H1 (cell line): ENCODE data around the gene CCDC83. TPM values are rescaled to one million over a fixed set of nuclear protein-coding genes. Genes with fewer than 3 reads are reported as not detected.

Experiments used
- CTCF ChIA-PET: fragments of 300-600 bp; sonication (Branson Sonifier 250); formaldehyde crosslinking; loops from one replicate; lab custom pipeline; 2021; ENCODE audit not compliant: partially characterized antibody; lab: Charles Lee
- POLR2A ChIA-PET: fragments of 300-600 bp; sonication (Branson Sonifier 250); formaldehyde crosslinking; loops from one replicate; lab custom pipeline; 2021; ENCODE audit warnings: inconsistent platforms; ENCODE audit not compliant: partially characterized antibody; lab: Charles Lee
- DNase-seq, 2 experiments: peaks; one replicate each; pipeline versions ENCODE4 v3.0.0 to v3.0.0-alpha.2; 2010 to 2022; ENCODE audit warnings: low spot score in 2 of 2, low read depth in 1 of 2, mixed read lengths in 1 of 2
- FAIRE-seq: peaks from 2 replicates; lab custom pipeline; 2011; peaks lifted over from hg19 to GRCh38; lab: Jason Lieb, UNC
- H2AFZ ChIP-seq: 2 replicates; pipeline ENCODE4 v1.8.1; 2012; ENCODE audit warnings: low read length, inconsistent platforms
- H2AK5ac ChIP-seq: 2 replicates; pipeline ENCODE4 v1.6.1; 2013; ENCODE audit warnings: low read depth, low read length
- H2BK120ac ChIP-seq: replicated peaks from 2 replicates; pipeline ENCODE3; 2013; ENCODE audit warnings: low read depth, low read length, inconsistent platforms
- H2BK12ac ChIP-seq: 2 replicates; pipeline ENCODE4 v1.6.1; 2013; ENCODE audit warnings: low read depth, low read length
- H2BK15ac ChIP-seq: 2 replicates; pipeline ENCODE4 v1.6.1; 2013; ENCODE audit warnings: low read length
- H2BK20ac ChIP-seq: 2 replicates; pipeline ENCODE4 v1.6.1; 2013; ENCODE audit warnings: low read length
- H2BK5ac ChIP-seq: 2 replicates; pipeline ENCODE4 v1.6.1; 2013; ENCODE audit warnings: low read depth, low read length
- H3K14ac ChIP-seq: 2 replicates; pipeline ENCODE4 v1.6.1; 2013; ENCODE audit warnings: inconsistent platforms; ENCODE audit not compliant: insufficient read length
- H3K18ac ChIP-seq: 2 replicates; pipeline ENCODE4 v1.6.1; 2013; ENCODE audit warnings: low read length; ENCODE audit errors: extremely low read depth
- H3K23ac ChIP-seq: 2 replicates; pipeline ENCODE4 v1.6.1; 2013; ENCODE audit warnings: inconsistent platforms; ENCODE audit not compliant: insufficient read length
- H3K23me2 ChIP-seq: 2 replicates; pipeline ENCODE4 v1.6.1; 2013; ENCODE audit warnings: low read depth, low read length
- H3K27ac ChIP-seq: 2 replicates; pipeline ENCODE4 v1.6.1; 2011; ENCODE audit warnings: low read depth, low read length, inconsistent platforms
- H3K27me3 ChIP-seq, 4 experiments: replicated peaks in 1 of 4; 1 replicate in 1 of 4; 2 replicates in 3 of 4; pipeline versions ENCODE4 v1.6.1 to v1.8.1; 2011 to 2013; ENCODE audit warnings: low read length in 3 of 4, mild to moderate bottlenecking in 3 of 4, inconsistent platforms in 2 of 4, mixed read lengths in 2 of 4, moderate library complexity in 1 of 4; ENCODE audit not compliant: control insufficient read depth in 3 of 4, insufficient read depth in 3 of 4; ENCODE audit errors: extremely low read depth in 1 of 4
- H3K36me3 ChIP-seq, 4 experiments: 2 replicates each; pipeline versions ENCODE4 v1.6.1 to v1.8.1; 2011 to 2013; ENCODE audit warnings: mild to moderate bottlenecking in 4 of 4, low read length in 3 of 4, moderate library complexity in 2 of 4, control low read depth in 1 of 4, inconsistent platforms in 1 of 4; ENCODE audit not compliant: insufficient read depth in 4 of 4, control insufficient read depth in 2 of 4
- H3K4ac ChIP-seq: replicated peaks from 2 replicates; pipeline ENCODE3; 2013; ENCODE audit warnings: low read length, low read depth, mixed read lengths, inconsistent platforms; ENCODE audit not compliant: insufficient read length
- H3K4me1 ChIP-seq, 4 experiments: replicated peaks in 1 of 4; 1 replicate in 1 of 4; 2 replicates in 3 of 4; pipeline versions ENCODE4 v1.6.1 to v1.8.1; 2011 to 2013; ENCODE audit warnings: low read length in 3 of 4, inconsistent platforms in 2 of 4, mixed read lengths in 1 of 4; ENCODE audit not compliant: insufficient read depth in 4 of 4, control insufficient read depth in 3 of 4
- H3K4me2 ChIP-seq, 2 experiments: 2 replicates each; pipeline versions ENCODE4 v1.6.1 to v1.8.1; 2011 to 2013; ENCODE audit warnings: low read depth in 2 of 2, low read length in 2 of 2, control low read depth in 1 of 2, inconsistent platforms in 1 of 2, mild to moderate bottlenecking in 1 of 2; ENCODE audit not compliant: insufficient read depth in 1 of 2
- H3K4me3 ChIP-seq, 4 experiments: fragments of 200-600, 300-600 bp in 1 of 4; sonication (generic), shearing (Covaris generic), sonication (Bioruptor Twin) in 1 of 4; 2 replicates each; pipeline versions ENCODE4 v1.5.1 to v1.8.1; 2011 to 2016; ENCODE audit warnings: low read length in 4 of 4, low read depth in 3 of 4, control low read depth in 2 of 4, inconsistent platforms in 2 of 4, mild to moderate bottlenecking in 2 of 4, mixed read lengths in 1 of 4, moderate library complexity in 1 of 4; ENCODE audit not compliant: insufficient read depth in 2 of 4; ENCODE audit errors: extremely low read depth in 1 of 4
- H3K56ac ChIP-seq: replicated peaks from 2 replicates; pipeline ENCODE3; 2013; ENCODE audit warnings: low read depth, mild to moderate bottlenecking, mixed read lengths, low read length, inconsistent platforms; ENCODE audit not compliant: insufficient read length
- H3K79me1 ChIP-seq: 2 replicates; pipeline ENCODE4 v1.6.1; 2013; ENCODE audit warnings: low read depth, low read length, control low read depth
- H3K79me2 ChIP-seq, 2 experiments: 2 replicates each; pipeline versions ENCODE4 v1.6.1 to v1.8.1; 2012 to 2013; ENCODE audit warnings: low read length in 2 of 2, mild to moderate bottlenecking in 2 of 2, inconsistent platforms in 1 of 2; ENCODE audit not compliant: insufficient read depth in 2 of 2, control insufficient read depth in 1 of 2
- H3K9ac ChIP-seq, 4 experiments: replicated peaks in 1 of 4; 1 replicate in 1 of 4; 2 replicates in 3 of 4; pipeline versions ENCODE4 v1.6.1 to v1.8.1; 2011 to 2013; ENCODE audit warnings: low read depth in 3 of 4, low read length in 3 of 4, control low read depth in 2 of 4, mild to moderate bottlenecking in 2 of 4, moderate library complexity in 2 of 4, inconsistent platforms in 1 of 4; ENCODE audit errors: extremely low read depth in 1 of 4
- H3K9me3 ChIP-seq, 2 experiments: 2 replicates each; pipeline versions ENCODE4 v1.6.1 to v1.8.1; 2012 to 2013; ENCODE audit warnings: mild to moderate bottlenecking in 2 of 2, moderate library complexity in 2 of 2, control low read depth in 1 of 2, inconsistent platforms in 1 of 2, low read depth in 1 of 2, low read length in 1 of 2, mixed read lengths in 1 of 2; ENCODE audit not compliant: insufficient read depth in 2 of 2
- H4K20me1 ChIP-seq, 2 experiments: replicated peaks in 1 of 2; 2 replicates each; pipeline versions ENCODE3 to v1.8.1; 2011 to 2013; ENCODE audit warnings: inconsistent platforms in 2 of 2, low read length in 2 of 2, mild to moderate bottlenecking in 1 of 2; ENCODE audit not compliant: insufficient read depth in 2 of 2, control insufficient read depth in 1 of 2
- H4K5ac ChIP-seq: 2 replicates; pipeline ENCODE4 v1.6.1; 2013; ENCODE audit warnings: low read length, low read depth, mixed read lengths, inconsistent platforms; ENCODE audit not compliant: insufficient read length
- H4K8ac ChIP-seq: 2 replicates; pipeline ENCODE4 v1.8.0; 2013; ENCODE audit warnings: mild to moderate bottlenecking, moderate library complexity, low read length, inconsistent platforms; ENCODE audit not compliant: insufficient read depth; ENCODE audit errors: extremely low read depth
- H4K91ac ChIP-seq: replicated peaks from 2 replicates; pipeline ENCODE3; 2013; ENCODE audit warnings: low read length, mixed read lengths, inconsistent platforms; ENCODE audit not compliant: insufficient read length
- SUZ12 ChIP-seq: fragments of 200-600 bp; sonication (generic); IDR thresholded peaks from 2 replicates; pipeline ENCODE4 v1.6.1; 2012; ENCODE audit warnings: mild to moderate bottlenecking, inconsistent platforms, low read length, moderate library complexity, mixed read lengths
- TAF7 ChIP-seq: optimal IDR thresholded peaks from 2 replicates; pipeline ENCODE3; 2011; ENCODE audit warnings: low read depth, mild to moderate bottlenecking, inconsistent platforms, low read length, moderate library complexity, borderline replicate concordance
- TEAD4 ChIP-seq: IDR thresholded peaks from 2 replicates; pipeline ENCODE4 v1.6.1; 2012; ENCODE audit warnings: low read depth, low read length, inconsistent platforms, mixed read lengths
- WGBS, 2 experiments: shearing (Covaris generic) in 1 of 2; methylation state at CpG; one replicate each; pipeline versions ENCODE4 v1.1.6 to v1.1.7; 2013 to 2015; ENCODE audit warnings: low lambda C conversion rate in 2 of 2, mixed read lengths in 2 of 2, inconsistent platforms in 1 of 2, low coverage in 1 of 2, missing lambda C conversion rate in 1 of 2; ENCODE audit not compliant: insufficient replicate concordance in 2 of 2, insufficient coverage in 1 of 2, insufficient read length in 1 of 2; ENCODE audit errors: extremely low coverage in 1 of 2, missing lambda C conversion rate in 1 of 2; 5-methylcytosine and 5-hydroxymethylcytosine counted together
- polyA plus RNA-seq, 7 experiments: library from polyadenylated mRNA; depleted of rRNA in 3 of 7; stranded (reverse) in 5 of 7; unstranded in 2 of 7; fragments of >200 nt in 5 of 7; fragments of 200-250 nt in 2 of 7; gene quantifications; 1 replicate in 5 of 7; 2 replicates in 1 of 7; 4 replicates in 1 of 7; pipeline versions ENCODE4 v1.2.1 to v1.2.3, GENCODE V29; 2011 to 2013; ENCODE audit warnings: missing spikeins in 2 of 7, mixed read lengths in 2 of 7
- total RNA-seq: library from RNA; stranded (reverse); fragmentation: NEBNext Ultra II Directional; extraction: Animal tissue kit (Norgen Biotek cat#: 25700); gene quantifications from 2 replicates; pipeline ENCODE4 v1.2.1, GENCODE V29; 2021
- TF ChIP-seq, protein P1 (sequence below): IDR thresholded peaks from 2 replicates; pipeline ENCODE4 v1.6.1; 2012; ENCODE audit warnings: low read length, inconsistent platforms

CCDC83 gene
- total and polyA plus RNA-seq, 2 of the 8 experiments (the other 6 are each of a cell fraction or from before 2014, with no cell fraction given): not detected

DNA sequence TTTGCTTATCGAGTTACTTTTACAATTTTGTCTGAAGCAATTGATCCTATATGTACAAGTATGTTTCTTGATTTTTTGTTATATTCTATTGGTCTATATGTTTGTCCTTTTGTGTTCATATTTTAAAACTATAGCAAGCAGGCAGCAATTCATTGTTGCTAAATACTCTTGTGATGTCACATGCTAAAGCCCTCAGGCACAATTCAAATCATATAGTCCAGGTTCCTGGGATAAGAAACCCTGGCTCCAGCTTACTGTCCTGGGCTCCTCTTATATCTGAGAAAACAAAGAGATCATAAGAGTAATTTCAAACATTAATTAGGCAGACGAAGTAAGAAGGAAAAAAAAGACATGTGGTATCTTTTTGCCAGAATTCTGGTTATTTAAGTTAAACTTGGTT, 6.6 kb upstream of the CCDC83 start:
- Histone ChIP-seq H3K56ac (no peak overlapping the region), H3K27me3 (peaks cover 0 to 1% (median 0%) of the 10 kb centered on the region in 4 experiments; a peak in 1 of 7 replicates), H2AFZ (no peak overlapping the region), H3K23me2 (no peaks in the 10 kb centered on the region), H2AK5ac (no peak overlapping the region), H4K91ac (no peak overlapping the region), H3K79me1 (no peaks in the 10 kb centered on the region), H3K23ac (no peak overlapping the region), H4K20me1 (no peaks in the 10 kb centered on the region), H3K4me1 (no peaks in the 10 kb centered on the region), H4K8ac (no peak overlapping the region), H2BK20ac (no peak overlapping the region), H3K4ac (no peak overlapping the region), H2BK5ac (no peak overlapping the region), H4K5ac (no peak overlapping the region), H3K4me2 (no peak overlapping the region), H2BK120ac (no peak overlapping the region), H3K36me3 (peaks cover 0 to 13% (median 0%) of the 10 kb centered on the region in 4 experiments; a peak in 2 of 8 replicates), H2BK15ac (no peak overlapping the region), H3K14ac (no peak overlapping the region), H3K9me3 (peaks cover 6 to 19% of the 10 kb centered on the region in 2 experiments; a peak in 3 of 4 replicates), H2BK12ac (no peak overlapping the region), H3K4me3 (no peak overlapping the region), H3K79me2 (no peaks in the 10 kb centered on the region), H3K9ac (no peak overlapping the region), H3K18ac (no peak overlapping the region), H3K27ac (no peak overlapping the region)
- FAIRE-seq (no peak), DNase-seq (no peak)
- 91% methylated on average over 2 of the region's 2 CpGs; no CpG with 5 or more reads in 1 of the 2 experiments for WGBS, 2 experiments
- no peak for TF ChIP-seq SUZ12
- no peak for TF ChIP-seq TAF7
- no peak for TF ChIP-seq TEAD4
- TF ChIP-seq, protein P1, sequence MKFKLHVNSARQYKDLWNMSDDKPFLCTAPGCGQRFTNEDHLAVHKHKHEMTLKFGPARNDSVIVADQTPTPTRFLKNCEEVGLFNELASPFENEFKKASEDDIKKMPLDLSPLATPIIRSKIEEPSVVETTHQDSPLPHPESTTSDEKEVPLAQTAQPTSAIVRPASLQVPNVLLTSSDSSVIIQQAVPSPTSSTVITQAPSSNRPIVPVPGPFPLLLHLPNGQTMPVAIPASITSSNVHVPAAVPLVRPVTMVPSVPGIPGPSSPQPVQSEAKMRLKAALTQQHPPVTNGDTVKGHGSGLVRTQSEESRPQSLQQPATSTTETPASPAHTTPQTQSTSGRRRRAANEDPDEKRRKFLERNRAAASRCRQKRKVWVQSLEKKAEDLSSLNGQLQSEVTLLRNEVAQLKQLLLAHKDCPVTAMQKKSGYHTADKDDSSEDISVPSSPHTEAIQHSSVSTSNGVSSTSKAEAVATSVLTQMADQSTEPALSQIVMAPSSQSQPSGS: no peak
- POLR2A ChIA-PET: no interaction called here
- CTCF ChIA-PET: interaction anchor here (0.7 kb wide), 1 partner anchor 441 kb away, joined by 3 read pairs; no protein-coding TSS in a partner anchor
